ENCODE data around the gene ACP4.

The ACP4 gene

DNA sequence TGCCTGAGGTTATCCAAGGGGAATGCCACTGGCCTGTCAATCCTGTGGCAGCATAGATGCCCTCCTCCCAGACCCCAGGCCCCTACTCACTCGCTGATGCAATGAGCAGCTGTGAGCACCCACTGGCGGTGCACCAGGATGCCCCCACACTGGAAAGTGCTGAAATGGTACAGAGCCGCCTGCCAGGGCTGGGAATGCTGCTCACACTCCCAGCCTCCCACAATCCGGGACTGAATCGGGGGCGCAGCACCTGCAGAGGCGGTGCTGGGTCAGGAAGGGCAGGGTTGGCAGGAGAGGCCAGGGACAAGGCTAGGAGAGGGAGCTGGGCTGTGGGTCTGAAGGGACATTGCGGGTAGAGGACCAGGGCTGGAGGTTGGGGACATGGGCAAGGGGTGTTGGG lies 31.4 kb downstream of the ACP4 start:
- TF ChIP-seq, protein P1, sequence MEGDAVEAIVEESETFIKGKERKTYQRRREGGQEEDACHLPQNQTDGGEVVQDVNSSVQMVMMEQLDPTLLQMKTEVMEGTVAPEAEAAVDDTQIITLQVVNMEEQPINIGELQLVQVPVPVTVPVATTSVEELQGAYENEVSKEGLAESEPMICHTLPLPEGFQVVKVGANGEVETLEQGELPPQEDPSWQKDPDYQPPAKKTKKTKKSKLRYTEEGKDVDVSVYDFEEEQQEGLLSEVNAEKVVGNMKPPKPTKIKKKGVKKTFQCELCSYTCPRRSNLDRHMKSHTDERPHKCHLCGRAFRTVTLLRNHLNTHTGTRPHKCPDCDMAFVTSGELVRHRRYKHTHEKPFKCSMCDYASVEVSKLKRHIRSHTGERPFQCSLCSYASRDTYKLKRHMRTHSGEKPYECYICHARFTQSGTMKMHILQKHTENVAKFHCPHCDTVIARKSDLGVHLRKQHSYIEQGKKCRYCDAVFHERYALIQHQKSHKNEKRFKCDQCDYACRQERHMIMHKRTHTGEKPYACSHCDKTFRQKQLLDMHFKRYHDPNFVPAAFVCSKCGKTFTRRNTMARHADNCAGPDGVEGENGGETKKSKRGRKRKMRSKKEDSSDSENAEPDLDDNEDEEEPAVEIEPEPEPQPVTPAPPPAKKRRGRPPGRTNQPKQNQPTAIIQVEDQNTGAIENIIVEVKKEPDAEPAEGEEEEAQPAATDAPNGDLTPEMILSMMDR (IDR thresholded peaks at IDR 0.05; ENCODE audit: low read depth, low read length) = no peak

DNA sequence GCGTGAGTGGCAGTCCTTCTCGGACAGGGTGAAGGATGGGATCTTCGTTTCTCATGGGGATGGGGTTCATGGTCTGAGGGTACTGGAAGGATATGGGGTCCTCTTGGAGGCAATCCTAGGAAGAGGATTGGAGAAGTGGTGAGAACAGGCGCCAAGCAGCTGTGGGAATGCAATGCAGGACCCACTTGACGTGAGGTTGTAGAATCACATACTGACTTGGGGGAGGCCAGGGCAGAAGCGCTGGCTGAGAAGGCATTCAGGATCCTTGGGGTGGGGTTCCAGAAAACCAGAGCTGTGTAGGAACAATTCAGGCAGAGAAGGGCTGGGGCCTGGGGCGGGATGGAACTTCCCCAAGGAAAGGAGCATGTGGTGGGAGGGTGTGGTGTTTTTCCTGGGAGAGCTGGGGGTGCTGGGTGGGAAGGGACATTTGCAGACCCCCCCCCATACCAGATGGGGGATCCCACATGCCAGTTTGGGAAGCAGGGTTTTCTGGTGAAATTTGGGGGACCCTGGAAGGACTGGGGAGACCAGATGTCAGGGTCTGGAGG lies 32.5 kb downstream of the ACP4 start:
- TF ChIP-seq, protein P1 (IDR thresholded peaks at IDR 0.05; ENCODE audit: low read depth, low read length) = no peak
- no peak overlapping the region for H3K4me3 ChIP-seq (ENCODE audit: low read depth, low read length)

More for the DNA sequence above, 31.4 kb downstream of the ACP4 start:
- H3K4me3 ChIP-seq (ENCODE audit: low read depth, low read length) = no peak overlapping the region

DNA sequence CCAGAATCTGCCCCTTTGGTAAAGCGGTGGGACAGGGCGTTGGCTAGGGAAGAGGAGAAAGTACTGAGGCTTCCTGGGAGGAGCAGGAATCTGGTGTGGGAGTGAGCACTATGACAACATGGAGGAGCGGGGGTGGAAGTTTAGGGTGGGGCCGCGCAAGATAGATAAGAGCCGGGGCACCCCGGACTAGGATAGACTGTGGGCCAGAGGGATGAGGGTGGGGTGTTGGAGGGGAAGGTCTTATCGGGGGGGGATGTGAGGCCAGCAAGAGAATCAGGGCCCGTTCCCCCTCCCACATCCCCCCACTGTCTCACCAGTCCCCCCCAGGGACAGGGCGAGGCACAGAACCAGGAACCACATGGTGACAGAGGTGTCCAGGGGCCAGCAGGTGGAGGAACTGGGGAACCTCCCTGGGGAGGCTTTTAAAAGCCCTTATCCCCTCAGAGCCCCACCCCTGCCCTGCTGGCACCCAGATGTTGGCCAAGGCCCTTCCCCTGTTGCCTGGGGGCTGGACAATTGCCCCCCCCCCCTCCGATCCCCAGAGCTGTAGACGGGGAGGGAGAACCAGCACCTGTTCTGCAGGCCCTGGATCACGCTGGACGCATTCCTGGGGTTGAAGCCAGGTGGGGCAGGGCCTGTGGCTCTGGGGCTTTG lies 33.3 kb downstream of the ACP4 start, which contains the start of gene KLK1:
Gene KLK1 (minus strand): TSS at position 399 of the 654 bp plus-strand sequence. CDS start 39 bp downstream, at position 360.
- TF ChIP-seq, protein P1 (IDR thresholded peaks at IDR 0.05; ENCODE audit: low read depth, low read length) = no peak
- no peak within 1 kb of the TSS for H3K4me3 ChIP-seq (ENCODE audit: low read depth, low read length)

DNA sequence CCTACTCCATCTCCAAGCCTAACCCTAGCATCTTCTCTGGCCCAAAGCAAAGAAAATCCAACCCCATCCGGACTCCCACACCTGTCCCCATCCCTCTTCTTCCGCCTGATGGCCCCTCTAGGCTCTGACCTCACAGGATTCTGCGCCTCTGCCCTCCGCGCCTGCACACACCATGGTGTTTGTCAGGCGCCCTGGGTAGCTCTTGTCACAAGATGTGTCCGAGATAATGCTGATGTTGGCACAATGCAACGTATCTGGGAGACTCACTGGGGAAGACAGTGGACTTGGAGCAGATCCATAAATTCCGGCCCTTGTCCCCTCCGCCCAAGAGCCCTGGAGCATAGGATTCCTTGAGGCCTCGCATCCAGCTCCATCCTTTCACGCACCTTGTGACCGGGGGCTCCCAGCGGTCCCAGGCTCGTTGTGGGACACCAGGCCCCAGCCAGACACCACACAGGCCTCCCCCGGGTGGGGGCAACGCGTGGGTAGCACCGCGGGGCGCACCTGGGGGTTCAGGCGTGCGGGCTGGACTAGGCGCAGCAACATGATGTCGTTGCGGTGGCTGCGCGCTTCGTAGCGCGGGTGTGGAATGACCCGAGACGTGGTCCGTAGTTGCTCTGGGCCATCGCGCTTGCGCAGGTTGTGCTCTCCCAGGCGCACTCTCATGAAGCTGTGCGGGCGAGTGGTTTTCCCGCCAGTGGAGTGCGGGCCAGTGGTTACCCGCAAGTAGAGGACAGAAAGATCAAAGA lies 36.5 kb downstream of the ACP4 start:
- H3K4me3 ChIP-seq (ENCODE audit: low read depth, low read length) = no peak overlapping the region
- TF ChIP-seq, protein P1 (IDR thresholded peaks at IDR 0.05; ENCODE audit: low read depth, low read length) = no peak

DNA sequence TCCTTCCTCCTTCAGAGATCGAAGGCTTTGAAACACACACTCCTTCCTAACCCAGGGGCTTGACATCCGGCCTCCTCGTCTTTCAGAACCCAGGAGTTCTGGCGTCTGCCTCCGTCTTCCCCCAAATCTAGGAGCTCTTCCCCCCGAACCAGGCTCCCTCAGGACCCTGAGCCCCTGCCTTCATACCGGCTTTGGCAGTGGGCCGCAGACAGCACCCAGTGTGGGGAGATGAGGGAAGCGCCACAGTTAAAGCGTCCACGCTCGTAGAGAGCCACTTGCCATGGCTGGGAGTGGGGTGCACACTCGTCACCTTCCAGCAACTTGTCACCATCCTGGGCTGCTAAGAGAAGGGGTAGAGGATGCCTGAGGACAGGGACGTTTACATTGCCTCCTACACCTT lies 37.3 kb downstream of the ACP4 start:
- TF ChIP-seq, protein P1 (IDR thresholded peaks at IDR 0.05; ENCODE audit: low read depth, low read length) = no peak
- H3K4me3 ChIP-seq (ENCODE audit: low read depth, low read length) = no peak overlapping the region

DNA sequence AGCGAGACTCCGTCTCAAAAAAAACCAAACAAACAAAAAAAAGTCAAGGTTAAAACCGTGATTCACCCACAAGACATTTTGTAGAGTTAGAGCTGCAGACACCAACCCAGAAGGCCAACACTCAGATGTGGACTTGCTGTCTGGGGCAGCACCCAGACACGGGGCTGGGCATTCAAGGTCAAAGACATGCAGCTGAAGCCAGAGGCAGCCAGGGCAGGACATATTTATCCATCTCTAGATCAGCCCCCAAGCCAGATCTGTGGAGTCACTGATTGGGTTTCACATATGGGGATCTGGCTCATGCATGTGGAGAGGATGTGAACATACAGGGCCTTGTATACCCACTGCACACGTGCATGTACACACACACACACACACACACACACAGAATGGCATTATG lies 39.6 kb downstream of the ACP4 start:
- TF ChIP-seq, protein P1 (IDR thresholded peaks at IDR 0.05; ENCODE audit: low read depth, low read length) = no peak
- H3K4me3 ChIP-seq (ENCODE audit: low read depth, low read length) = no peak overlapping the region

Measured in WI38 (cell line).